Right lung (tissue), 5 donors: ENCODE results near the gene CAGE1. TPM values are rescaled to one million over a fixed set of nuclear protein-coding genes. Genes with fewer than 3 reads are reported as not detected.
"Not testable (repeated sequence)": the region's sequence is repeated elsewhere in the genome, so short reads cannot be mapped to it uniquely, and the experiment has no call there.

Source experiments
- DNase-seq, 2 donors: peaks; one replicate each; pipeline ENCODE4 v3.0.0-alpha.2; 2013
- polyA plus RNA-seq, 5 donors: library from polyadenylated mRNA; unstranded; fragments of 120-200 nt; gene quantifications; one replicate each; pipeline versions ENCODE4 v1.2.1 to v1.2.3, GENCODE V29; 2013; ENCODE audit warnings: inconsistent platforms in 1 of 5, low replicate concordance in 1 of 5; ENCODE audit not compliant: insufficient read length in 5 of 5, insufficient read depth in 1 of 5

Gene CAGE1
- polyA plus RNA-seq, 5 donors, result 0.05 to 0.15 (median 0.10) TPM; not detected in 1

DNA sequence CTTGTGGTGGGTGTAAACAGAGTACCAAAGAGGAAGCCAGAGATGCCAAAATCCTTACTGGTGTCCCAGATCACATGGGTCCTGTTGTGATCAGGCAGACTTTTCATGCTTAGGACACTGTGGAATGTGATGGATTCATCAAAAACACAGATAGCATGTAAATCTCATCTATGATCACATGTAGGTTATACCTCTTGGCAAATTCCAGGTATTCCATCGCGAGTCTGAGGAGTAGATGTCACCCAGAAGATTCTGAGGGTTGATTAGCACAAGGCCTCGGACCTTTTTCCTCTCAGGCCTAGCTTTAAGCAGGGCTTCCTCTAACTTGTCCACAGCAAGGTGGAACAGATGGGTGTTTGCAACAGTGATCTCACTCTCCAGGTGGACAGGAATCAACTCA, 48.3 kb downstream of the CAGE1 start:
- DNase-seq, result no peak

DNA sequence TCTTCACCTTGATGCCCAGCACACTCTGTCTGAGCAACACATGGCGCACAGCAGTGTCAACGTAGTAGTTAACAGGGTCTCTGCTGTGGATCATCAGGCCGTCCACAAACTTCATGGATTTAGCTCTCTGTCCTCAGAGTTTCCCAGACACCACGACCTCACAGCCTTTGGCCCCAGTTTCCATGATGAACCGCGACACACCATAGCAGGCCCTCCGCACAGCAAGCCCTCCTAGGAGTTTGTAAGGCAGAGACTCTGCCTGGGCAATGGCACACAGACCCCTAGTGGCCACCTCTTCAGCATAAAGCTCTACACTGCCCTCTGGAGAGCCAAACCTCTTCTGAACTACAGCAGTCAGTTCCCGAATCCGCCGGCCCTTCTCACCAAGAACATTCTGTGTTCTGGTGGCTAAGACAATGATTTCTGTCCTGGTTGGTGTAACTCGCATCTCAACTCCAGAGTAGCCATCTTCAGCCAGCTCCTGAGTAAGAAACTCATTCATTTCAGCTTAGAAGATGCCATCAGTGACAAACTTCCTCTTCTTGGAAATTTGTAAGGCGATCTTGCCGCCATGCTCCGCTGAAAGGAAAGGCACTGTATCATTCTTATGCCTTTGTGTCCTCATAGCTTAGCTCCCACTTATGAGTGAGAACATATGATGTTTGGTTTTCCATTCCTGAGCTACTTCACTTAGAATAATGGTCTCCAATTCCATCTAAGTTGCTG, 50.4 kb downstream of the CAGE1 start:
- not testable (repeated sequence) for DNase-seq

DNA sequence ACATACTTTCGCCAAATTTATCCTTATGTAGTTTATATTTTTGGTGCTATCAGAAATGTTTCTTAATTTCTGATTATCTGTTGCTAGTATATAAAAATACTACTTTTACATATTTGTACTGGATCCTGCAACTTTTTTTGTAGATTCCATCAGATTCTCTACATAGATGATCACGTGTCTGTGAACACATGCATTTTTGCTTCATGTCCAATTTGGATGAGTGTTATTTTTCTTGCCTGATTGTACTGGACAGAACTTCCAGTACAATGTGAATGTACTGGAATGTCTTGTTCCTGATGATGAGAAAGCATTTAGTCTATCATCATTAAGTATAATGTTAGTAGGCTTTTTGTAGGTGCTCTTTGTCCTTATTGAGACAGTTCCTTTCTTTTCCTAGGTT, 51.5 kb downstream of the CAGE1 start:
- DNase-seq, result no peak

DNA sequence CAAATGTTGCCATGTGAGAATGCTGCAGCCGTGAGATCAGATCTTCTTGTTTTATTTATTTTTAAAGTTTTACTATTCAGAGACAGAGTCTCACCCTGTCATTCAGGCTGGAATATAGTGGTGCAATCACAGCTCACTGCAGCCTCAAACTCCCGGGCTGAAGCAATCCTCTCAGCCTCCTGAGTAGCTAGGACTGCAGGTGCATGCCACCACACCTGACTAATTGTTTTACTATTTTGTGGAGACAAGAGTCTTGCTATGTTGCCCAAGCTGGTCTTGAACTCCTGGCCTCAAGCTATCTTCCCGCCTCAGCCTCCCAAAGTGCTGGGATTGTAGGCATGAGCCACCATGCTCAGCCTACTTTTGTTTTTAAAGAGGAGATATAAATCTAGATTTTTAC, 54.0 kb downstream of the CAGE1 start:
- no peak for DNase-seq

DNA sequence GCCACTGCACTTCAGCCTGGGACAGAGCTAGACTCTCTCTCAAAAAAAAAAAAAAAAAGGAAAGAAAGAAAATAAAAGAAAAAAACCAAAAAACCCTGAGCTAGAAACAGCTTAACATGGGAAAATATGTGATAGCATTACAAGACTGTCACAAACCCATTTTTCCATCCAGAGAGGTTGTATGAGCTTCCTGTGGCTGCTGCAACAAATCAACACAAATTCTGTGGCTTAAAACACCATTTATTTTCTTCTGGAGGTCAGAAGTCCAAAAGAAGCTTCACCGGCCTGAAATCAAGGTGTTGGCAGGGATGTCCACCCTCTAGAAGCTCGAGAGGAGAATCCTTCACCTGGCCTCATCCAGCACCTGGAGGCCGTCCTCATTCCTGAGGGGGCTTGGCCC, 54.9 kb downstream of the CAGE1 start:
- DNase-seq, result no peak

DNA sequence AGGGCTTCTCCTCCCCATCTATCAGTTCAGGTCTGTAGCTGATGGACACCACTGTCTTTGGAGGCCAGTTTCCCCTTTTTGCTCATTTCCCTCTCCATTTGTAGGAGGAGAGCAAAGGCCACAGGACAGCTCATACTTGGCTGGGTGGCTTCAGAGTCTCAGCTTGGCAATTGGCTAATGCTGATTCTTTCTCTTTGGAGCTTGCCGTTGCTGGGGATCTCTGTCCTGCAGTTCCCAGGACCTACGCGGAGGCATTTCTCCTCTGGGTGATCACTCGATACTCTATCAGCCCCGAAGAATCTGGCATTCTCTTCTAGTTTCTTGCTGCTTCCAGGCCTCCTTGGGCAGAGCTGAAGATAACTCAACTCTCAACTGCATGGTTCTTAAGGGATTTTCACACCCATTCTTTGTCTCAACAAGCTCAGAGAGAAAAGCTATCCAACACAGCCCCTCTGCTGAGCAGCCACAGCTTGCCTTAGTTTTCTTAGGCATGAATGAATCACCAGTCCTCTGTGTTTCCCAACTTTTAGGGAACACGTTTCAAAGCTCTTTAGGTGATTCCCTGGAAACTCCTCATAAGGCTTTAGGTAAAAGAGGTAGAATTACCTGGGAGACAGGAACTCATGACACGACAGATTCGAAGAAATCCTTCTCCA, 57.3 kb downstream of the CAGE1 start:
- DNase-seq, result no peak

DNA sequence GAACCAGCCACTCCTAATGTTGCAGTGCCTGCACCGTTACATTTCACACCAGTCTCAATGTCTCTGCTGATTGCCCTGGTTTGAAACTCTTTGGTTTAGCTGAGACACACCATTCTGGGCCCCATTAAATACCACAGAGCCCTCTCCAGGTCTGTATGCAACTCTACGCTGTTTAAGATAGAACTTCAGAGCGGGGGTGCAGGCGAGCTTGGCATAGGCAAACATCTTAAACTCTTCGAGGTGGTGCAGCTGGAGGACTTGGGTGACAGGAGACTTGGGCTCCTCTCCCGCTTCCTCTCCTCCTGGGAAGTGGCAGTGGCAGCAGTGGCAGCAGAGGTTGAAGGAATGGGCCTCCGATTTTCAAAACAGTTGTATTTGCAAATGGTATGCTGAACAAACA, 58.1 kb downstream of the CAGE1 start:
- no peak for DNase-seq

DNA sequence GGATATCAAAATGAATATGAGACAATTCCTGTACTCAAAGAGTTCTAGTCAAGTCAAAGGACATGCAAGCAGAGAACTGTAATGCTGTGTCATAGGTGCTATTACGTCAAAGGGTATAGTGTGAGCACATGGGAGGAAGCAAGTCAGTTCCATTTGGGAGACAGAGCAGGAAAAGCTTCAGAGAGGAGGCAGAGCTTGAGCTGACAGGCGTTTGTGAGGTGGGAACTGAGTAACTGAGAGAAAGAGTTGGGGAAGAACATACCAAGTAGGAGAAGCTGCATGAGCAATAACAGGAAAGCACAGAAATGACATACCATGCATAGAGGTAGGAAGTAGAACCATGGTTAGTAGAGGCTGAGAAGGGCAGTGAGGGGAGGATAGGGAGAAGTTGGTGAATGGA, 61.3 kb downstream of the CAGE1 start:
- DNase-seq, result no peak

DNA sequence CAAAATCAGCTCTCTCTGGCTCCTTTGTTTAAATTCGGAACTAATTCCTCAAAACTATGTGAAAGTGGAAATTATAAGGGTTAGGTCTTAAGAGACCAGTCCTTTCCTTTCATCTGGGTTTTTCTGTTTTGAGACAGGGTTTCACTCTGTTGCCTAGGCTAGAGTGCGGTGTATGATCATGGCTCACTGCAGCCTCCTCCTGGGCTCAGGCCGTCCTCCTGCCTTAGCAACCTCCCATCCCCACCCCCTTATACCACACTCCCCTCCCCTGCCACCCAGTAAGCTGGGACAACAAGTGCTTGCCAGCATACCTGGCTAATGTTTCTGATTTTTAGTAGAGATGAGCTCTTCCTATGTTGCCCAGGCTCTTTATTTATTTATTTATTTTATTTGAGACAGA, 63.8 kb downstream of the CAGE1 start:
- DNase-seq, result no peak

DNA sequence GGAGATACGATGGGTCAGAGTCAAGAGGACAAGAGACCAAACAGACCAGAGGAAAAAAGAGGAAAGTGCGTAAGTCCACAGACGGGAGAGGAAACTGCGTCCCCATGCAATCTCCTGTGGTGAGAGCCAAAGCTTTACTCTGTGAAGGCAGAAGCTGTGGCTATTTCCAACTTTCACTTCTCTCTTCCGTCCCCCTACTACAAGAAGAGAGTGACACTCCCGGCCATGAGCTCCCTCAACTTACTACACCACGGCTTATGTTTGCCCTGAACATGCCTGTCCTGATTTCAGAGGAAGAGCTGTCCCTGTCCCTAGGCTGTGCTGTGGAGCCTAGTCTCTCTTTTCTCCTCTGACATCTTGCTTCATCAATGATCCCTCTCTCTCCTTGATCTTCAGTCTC, 65.0 kb downstream of the CAGE1 start:
- DNase-seq, result no peak

DNA sequence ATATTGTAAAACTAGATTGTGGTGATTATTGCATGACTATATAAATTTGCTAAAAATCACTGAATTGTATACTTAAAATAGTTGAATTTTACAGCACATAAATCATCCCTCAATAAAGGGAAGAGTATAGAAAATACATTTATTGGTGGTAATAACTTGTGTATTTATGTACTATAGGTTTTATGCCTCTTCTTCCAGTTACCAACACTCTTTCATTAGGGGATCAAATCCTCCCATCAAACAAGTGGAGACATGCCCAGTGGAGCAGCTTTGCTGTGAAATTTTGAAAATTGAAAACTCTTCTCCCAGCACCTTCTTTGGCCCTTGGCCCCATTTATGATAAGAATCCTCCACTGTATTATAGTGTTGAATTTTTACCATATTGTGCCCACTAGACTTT, 66.5 kb downstream of the CAGE1 start:
- no peak for DNase-seq

DNA sequence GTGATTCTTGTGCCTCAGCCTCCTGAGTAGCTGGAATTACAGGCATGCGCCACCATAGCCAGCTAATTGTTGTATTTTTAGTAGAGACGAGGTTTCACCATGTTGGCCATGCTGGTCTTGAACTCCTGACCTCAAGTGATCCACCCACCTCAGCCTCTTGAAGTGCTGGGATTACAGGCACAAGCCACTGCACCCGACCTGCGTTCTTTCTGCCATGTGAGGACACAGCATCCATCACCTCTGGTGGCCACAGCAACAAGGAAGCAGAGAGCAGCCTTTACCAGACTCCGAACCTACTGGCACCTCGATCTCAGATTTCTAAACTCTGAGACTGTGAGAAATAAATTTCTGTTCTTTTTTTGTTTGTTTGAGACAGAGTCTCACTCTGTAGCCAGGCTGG, 67.7 kb downstream of the CAGE1 start:
- not testable (repeated sequence) for DNase-seq

DNA sequence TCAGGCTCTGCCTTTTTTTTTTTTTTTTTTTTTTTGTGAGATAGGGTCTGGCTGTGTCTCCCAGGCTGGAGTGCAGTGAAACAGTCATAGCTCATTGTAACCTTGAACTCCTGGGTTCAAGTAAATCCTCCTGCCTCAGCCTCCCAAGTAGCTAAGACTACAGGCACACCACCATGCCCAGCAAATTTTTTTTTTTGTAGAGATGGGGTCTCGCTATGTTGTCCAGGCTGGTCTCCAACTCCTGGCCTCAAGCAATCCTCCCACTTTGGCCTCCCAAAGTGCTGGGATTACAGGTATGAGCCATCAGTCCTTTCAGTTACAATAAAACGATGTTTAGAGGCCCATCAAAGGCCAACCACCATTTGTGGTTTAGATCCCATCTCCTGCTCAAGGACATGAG, 70.1 kb downstream of the CAGE1 start:
- not testable (repeated sequence) for DNase-seq

DNA sequence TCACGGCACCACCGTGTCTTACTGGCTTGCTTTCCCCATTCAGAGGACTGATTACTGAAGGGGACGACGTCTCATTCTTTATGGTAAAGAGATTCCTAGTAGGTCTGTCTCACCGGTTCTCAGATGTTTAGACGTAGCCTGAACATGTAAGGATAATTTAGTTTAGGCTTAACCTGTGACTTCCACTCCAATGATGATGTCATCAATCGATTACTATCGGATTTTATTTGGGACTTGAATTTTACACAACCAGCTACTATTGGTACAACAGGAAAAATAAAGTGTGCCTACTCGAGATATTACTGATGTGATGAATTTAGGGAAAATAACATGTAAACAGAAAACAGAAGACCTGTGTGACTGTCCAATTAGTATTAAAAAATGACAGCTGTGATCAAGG, 72.0 kb downstream of the CAGE1 start:
- no peak for DNase-seq

DNA sequence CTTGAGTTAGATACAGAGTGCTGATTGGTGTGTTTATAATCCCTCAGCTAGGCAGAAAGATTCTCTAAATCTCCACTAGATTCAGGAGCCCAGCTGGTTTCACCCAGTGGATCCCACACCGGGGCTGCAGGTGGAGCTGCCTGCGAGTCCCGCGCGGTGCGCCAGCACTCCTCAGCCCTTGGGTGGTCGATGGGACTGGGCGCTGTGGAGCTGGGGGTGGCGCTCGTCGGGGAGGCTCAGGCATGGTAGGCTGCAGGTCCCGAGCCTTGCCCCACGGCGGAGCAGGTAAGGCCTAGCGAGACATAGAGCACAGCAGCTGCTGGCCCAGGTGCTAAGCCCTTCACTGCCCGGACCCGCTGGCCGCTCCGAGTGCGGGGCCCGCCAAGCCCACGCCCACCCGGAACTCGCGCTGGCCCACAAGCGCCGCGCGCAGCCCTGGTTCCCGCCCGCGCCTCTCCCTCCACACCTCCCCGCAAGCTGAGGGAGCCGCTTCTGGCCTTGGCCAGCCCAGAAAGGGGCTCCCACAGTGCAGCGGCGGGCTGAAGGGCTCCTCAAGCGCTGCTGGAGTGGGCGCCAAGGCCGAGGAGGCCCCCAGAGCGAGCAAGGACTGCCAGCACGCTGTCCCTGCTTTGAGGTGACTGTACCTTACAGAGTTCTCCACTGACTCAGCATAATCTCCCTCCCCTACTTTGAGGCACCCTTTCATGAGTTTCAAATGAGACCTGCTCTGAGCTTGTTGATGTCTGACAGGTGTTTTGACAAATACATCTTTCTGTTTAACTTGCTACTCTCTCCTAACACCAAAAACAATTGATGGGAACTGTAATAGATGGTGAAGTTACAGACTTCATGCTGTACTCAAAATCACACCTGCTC, 72.6 kb downstream of the CAGE1 start:
- DNase-seq, result no peak

DNA sequence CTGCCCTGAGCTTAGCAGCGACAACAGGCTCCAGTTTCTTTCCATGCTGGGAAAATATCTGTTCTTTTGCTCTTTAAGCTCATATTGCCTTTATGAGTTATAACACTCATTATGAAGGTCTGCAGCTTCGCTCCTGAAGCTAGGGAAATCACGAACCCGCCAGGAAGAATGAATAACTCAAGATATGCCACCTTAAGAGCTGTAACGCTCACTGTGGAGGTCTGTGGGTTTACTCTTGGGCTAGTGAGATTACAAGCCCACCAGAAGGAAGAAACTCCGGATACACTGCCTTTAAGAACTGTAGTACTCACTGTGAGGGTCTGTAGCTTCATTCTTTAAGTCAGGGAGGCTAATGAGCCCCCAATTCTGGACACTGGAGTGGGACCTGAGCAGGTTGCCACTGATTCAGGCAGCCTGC, 73.6 kb downstream of the CAGE1 start:
- no peak for DNase-seq

DNA sequence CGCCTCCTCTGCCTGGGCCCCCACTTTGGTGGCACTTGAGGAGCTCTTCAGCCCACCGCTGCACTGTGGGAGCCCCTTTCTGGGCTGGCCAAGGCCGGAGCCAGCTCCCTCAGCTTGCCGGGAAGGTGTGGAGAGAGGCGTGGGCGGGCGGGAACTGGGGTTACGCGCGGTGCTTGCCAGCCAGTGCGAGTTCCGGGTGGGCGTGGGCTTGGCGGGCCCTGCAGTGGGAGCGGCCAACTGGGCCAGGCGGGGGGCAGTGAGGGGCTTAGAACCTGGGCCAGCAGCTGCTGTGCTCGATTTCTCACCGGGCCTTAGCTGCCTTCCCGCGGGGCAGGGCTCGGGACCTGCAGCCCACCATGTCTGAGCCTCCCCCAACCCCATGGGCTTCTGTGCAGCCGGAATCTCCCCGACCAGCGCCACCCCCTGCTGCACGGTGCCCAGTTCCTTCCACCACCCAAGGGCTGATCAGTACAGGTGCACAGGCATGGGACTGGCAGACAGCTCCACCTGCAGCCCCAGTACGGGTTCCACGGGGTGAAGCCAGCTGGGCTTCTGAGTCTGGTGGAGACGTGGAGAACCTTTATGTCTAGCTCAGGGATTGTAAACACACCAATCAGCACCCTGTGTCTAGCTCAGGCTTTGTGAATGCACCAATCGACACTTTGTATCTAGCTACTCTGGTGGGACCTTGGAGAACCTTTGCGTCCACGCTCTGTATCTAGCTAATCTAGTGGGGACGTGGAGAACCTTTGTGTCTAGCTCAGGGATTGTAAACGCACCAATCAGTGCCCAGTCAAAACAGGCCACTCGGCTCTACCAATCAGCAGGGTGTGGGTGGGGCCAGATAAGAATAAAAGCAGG, 74.2 kb downstream of the CAGE1 start:
- not testable (repeated sequence) for DNase-seq

DNA sequence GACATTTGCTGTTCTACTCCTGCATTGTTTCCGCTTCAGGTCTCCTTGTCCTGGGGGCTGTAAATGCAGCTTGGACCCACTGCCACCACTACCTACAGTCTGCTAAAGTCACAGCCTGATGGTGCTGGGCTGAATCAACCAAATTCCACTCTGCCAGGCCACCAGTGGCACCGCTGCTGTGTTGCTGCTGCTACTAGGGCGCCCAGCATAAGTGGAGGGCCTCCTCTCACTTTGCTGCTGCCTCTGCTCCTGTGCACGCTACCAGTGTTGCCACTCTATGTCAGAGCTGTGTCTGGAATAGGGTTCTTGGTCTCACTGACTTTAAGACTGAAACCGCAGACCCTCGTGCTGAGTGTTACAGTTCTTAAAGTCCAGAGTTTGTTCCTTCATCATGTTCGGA, 75.1 kb downstream of the CAGE1 start:
- no peak for DNase-seq

DNA sequence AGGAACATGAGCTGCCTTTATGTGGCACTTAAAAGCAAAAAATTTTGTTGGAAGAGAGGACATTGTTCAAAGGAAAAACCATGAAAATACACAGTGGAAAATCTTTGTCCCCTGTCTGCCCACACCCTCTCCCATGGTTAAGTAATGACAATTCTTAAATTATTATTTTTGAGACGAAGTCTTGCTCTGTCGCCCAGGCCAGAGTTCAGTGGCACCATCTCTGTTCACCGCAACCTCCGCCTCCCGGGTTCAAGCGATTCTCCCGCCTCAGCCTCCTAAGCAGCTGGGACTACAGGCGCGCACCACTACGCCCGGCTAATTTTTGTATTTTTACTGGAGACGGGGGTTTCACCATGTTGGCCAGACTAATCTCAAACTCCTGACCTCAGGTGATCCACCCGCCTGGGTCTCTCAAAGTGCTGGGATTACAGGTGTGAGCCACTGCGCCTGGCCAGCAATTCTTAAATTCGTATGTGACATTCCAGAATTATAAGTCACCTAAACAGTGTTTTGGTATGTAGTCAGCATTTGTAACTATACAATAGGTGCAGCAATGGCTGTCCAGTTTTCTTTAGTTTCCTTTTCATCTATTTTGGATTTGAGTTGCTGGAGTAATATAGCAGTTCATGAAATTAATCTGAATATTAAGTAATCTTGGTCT, 75.9 kb downstream of the CAGE1 start:
- DNase-seq, result no peak

DNA sequence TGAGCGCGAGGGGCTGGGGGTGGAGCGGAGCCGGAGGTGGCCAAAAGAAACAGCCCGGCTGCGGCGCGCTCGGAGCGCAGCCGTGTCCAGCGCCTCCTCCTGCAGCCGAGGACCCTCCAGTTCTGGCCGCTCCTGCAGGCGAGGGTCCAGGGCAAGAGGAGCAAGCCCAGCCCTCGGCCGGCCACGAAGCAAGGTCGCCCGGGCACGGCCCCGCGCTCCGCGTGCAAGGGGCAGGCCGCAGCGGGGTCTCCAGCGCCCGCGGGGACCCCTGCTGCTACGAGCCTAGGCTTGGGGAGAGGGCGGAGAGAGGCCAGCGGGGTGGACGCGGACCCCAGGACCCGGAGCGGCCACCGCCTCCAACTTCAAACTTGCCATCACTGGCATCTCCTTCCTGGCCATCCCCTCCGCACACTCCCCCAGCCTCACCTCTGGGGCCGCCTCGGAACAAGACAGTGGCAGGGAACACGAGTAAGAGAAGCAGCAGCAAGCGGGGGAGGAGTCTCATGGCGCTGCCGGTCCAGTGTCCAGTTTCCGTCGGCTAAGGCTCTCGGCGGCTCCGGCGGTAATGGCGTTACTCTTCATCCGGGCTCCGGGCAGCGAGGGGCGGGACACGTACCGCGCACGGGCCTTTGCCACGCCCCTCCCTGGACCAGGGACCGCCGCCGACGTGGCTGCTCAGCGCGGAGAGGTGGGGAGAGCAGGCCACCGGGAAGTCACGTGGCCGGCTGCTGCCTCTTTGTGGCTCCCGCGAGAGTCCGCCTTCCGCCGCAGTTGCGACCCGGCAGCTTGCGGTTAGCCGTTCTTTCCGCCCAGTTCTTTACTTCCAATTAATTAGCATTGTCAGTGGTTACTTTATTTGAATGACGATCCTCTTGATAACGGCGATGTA, 76.7 kb downstream of the CAGE1 start, which contains the start of gene SSR1:
Gene SSR1 (minus strand): TSS at position 584 of the 889 bp plus-strand sequence. CDS start 79 bp downstream, at position 505.
- DNase-seq, result peak; percentile 97
